GM19463 (cell line): Measurements from ENCODE around the gene CSTPP1.
"Not testable (repeated sequence)": the region's sequence is repeated elsewhere in the genome, so short reads cannot be mapped to it uniquely, and the experiment has no call there.

Experiments
- ATAC-seq: cut with Tn5 transposase; IDR thresholded peaks from one replicate; pipeline ENCODE4 v1.9.1; 2021; ENCODE audit warnings: mild to moderate bottlenecking, moderate library complexity; ENCODE audit not compliant: unreplicated experiment

Gene CSTPP1

DNA sequence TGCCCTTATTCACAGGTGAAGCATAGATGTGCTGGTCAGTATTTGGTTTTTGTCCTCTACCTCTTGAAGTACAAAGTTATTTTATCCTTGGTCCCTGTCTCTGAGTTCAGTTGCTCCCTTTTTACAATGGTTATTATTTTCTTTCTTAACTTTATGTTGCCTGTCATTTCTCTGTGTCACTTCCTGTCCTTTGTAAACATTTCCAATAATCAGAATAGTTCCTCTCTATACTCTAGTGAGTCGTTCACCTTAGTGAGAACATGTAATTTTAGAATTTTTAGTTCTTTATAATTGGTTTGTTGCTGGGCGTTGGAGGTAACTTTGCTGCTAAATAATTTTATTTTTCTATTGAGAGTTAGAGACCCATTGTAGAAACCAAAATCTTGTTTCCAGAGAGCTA is 16.0 kb downstream of the CSTPP1 start:
- no peak for ATAC-seq

DNA sequence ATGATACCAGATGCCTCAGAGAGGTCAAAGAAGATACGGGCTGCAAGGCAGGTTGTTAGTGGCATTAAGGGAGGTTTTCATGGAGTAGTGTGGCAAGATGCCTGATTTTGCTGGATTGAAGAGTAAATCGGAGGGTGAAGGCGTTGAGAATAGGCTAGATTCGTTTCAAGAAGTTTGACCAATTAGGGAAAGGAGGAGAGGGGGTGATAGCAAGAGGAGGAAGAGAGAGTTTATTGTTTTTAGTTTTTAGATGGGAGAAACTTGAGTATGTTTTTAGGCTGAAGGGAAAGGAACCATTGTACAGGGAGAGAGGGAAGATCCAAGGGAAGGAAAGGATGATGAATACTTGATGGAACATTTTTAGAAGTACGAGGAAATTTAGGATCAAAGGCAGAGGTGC is 16.5 kb downstream of the CSTPP1 start:
- ATAC-seq = no peak

DNA sequence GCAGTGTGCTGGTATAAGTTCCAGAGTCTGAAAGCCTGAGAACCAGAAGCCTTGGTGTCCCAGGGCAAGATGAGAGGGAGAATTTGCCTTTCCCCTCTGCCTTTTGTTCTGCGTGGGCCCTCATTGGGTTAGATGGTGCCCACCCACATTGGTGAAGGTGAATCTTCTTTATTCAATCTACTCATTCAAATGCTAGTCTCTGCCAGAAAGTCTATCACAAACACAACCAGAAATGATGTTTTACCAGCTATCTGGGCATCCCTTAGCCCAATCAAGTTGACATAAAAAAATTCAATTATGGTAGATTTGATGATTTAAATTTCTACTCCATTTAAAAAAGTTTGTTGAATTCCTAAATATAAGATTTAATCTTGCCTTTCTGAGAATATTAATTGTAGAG is 22.2 kb downstream of the CSTPP1 start:
- ATAC-seq = no peak

DNA sequence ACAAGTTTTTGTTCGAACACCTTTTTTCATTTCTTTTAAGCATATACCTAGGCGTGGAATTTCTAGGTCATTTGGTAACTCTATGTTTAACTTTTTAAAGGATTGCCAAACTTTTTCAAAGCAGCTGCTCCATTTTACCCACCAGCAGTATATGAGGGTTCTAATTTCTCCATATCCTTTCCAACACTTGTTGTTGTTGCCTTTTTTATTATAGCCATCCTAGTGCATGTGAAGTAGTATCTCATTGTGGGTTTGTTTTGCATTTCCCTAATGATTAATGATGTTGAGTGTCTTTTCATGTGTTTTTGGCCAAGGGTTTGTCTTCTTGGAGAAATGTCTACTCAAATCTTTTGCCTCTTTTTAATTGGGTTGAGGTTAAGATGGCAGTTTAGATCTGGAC is 24.5 kb downstream of the CSTPP1 start:
- ATAC-seq = no peak

DNA sequence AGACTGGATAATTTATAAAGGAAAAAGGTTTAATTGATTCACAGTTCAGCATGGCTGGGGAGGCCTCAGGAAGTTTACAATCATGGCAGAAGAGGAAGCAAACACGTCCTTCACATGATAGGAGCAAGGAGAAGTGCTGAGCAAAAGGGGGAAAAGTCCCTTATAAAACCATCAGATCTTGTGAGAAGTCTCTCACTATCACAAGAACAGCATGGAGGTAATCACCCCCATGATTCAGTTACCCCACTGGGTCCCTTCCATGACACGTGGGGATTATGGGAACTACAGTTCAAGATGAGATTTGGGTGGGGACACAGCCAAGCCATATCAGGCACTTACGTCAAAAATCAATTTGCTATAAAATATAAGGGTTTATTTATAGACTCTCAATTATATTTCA is 25.3 kb downstream of the CSTPP1 start:
- ATAC-seq = not testable (repeated sequence)

DNA sequence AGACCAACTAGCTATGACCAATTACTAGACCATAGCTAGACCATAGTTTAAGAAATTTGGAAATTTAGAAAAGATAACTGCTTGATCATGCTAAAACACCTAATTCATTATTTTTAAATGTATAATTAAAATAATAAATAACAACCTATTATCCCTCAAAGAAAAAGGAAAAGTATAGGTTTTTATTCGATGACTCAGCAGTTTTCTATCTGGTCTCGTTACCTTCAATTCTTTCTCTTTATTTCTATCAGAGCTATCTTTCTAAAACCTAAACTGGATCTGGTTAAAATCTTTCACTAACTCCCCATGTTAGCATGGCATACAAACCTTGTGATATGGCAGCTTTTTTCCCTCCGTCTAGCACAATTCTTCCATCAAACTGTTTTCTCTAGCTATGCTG is 27.3 kb downstream of the CSTPP1 start:
- no peak for ATAC-seq

DNA sequence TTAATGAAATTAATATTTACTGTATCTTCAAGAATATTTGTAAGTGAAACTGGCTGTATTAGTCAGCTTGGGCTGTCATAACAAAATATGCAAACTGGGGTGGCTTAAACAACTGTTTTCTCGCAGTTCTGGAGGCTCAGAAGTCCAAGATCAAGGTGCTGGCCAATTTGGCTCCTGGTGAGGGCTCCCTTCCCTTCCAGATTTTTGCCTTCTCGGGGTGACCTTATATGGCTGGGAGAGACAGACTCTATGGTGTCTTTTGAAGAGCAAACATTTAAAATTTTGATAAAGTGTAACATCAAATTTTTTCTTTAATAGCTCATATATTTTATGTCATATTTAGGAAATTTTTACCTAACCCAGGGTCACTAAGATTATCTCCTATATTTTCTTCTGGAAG is 30.2 kb downstream of the CSTPP1 start:
- no peak for ATAC-seq

DNA sequence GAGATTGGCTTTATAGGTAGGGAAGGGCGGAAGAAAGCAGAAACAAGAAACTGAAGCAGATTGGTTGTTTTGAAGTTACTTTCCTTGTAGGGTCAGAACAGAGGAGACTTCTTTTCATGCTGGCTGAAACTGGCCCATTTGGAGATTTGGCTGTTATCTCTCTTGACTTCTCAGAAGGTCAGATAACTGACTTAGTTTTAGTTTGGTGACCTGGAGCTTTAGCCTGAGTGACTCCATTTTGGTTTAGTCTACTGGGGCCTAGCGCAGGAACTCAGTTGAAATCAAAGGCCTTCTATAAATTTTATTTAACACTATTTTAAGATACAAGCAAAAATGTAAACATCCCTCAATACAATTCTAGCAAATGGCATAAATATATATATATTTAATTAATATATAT is 31.4 kb downstream of the CSTPP1 start:
- no peak for ATAC-seq

DNA sequence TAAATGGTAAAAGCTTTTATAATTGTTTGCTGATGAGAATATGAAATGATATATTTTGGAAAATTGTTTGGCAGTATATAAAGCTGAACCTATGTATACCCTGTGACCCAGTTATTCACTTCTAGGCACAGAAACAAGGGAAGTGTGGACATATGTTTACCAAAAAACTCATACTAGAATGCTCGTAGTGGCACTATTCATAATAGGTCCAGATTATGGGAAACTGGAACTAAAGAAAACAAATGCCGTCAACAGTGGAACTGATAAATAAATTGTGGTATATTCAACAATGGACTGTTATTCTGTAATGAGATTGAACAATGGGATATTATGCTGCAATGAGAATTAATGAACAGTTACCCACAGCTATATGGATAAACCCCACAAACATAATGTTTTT is 32.8 kb downstream of the CSTPP1 start:
- ATAC-seq = no peak

DNA sequence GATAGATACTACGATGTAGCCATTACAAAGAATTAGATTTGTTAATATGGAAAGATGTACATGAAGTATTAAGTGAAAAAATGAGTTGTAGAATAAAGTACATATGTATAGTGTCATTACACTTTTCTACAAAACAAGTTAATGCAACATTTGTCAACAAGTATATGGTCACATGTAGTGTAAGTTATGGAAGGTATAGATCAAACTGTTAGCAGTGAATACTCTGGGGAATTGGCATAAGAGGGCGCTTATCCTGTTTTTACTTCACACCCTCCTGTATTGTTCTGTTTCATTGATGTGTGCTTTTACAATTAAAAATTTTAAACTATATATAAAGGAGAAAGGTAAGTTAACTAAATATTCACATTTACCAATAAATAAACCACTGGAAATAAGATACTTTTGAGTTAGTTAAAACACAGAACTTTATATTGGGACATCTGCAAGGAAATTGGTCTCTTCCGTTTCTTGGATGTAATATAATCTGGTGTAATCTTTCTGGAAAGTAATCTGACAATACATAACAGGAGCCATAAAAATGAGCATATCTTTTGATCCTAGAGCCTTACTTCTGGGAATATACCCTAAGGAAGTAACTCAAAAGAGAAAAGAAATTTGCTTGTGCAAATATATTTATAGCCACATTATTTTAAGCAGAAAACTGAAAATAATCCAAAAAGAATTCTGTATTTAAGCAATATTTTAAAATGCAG is 34.5 kb downstream of the CSTPP1 start:
- ATAC-seq = no peak

DNA sequence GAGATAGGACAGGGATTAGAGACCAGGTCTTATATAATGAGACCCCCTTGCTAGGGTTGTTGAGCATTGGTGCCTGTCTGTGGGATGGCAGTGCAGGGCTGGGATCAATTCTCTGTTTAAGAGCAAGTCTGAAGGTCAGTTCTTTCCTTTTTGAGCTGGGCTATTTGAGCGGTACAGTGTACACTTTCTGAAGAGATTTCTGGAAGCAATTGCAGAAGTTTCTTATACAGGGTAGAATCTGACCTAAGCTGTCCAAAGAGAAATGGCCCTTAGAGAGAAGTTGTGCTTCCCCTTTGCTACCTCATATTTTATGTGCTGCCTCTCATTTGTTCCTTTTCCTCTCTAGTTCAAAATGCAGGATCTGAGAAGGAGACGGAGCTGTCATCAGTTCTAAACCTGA is 35.8 kb downstream of the CSTPP1 start:
- no peak for ATAC-seq

DNA sequence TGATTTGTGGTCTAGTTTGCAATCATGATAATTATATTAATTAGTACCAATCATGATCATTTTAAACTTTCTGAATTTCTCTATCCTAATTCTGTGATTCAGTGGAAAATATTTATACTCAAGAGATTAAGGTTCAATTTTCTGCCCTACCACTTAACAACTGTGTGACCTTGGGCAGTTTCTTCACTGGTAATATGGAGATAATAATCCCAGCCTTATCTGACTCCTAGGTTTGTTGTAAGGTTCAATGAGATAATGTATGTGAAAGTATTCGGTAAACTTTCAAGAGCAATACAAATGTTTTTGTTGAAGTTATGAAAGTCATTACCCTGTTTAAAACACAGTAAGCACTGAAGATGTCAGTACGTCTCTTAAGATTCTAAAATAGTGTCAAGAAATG is 36.3 kb downstream of the CSTPP1 start:
- ATAC-seq = no peak

DNA sequence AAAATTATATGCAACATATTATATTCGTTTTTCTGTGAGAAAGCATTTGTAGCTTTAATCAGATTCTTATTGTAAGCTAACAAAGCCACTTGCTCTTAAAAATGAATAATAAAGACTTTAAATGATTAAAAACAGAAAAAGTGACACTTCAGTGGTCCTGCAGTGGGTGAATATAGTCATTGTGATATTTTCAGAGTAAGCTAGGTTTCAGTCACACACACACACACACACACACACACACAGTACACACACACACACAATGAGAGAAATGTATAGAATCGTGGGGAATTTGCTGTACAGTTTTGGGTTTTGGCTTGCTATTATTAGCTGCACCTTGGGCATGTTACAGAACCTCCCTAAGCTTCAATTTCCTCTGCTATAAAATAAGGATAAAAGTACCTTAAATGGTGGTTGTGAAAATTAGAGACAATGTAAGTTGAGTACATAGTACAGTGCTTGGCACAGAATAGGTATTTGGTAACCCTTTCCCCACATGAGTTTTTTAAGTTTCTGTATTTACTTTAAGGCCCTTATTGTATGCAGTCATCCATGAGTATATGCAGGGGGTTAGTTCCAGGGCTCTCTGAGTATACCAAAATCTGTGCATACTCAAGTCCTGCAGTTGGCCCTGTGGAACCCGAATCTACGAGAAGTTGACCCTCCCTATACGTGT is 39.8 kb downstream of the CSTPP1 start:
- ATAC-seq = no peak

DNA sequence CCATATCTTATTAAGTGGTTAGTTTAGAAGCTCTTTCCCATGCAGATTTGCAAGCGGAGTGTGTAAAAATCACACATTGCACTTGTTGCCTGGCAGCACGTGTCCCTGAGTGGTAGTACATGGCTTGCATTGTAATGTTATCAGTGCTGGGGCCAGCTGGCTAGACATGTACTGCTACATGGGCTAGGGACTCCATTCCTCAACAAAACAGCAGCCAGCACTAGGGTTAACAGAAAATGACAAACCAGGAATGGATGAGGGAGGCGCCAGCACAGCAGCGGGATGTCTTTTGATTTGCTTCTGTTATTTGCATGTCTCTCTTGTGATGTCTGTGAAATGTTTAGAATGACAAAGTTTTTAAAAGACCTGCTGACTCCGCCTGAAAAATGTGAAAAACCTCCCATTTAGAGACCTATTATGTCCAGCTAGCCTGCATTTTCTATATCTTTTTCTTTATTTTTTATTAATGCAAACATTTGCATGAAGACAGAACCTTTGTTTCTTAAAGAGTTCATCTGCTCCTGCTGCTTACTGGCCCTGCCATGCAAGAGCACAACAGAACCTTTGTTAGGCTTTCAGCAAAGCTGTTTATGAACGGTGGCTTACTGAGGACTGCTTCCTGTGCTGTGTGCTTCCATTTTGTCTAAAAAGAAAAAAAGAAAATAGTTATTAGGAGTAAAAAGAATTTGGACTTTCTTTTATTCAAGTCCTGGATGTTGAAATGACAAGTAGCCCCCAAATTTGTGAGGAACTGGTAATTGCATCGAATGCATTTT is 40.7 kb downstream of the CSTPP1 start:
- ATAC-seq = no peak

DNA sequence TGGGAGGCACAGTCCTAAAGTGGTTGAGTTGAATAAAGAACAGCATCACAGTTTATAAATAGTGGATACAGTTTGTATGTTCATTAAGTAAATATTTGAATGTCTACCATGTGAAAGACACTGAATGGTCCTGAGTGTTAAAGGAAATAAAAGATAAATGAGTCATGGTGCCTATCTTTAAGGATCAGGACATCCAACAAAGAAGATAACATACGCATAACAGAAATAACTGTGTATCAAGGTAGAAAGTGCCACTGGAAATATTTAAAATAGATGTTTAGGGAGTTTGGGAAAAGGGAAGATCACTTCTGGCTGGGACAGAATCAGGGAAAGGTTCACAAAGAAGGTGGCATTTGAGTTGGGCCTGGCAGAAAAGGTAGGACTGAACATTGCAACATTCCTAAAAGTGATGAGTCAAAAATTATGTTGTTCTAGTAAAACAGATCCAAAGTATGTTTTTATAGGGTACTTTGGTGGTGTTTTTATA is 41.5 kb downstream of the CSTPP1 start:
- ATAC-seq = no peak

DNA sequence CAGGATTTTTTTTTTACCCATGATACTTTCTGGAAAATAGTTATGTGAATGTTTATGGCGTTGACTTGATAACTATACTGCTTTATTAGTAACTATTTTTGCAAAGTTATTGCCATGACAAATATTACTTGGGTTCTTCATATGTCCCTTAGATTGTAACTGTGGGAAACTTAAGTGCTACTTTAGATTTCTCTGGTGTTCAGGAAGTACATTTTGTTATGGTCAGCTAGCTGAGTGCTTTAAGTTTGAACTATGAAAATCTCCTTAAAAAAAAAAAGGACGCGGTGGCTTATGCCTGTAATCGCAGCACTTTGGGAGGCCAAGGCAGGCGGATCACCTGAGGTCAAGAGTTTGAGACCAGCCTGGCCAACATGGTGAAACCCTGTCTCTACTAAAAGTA is 42.8 kb downstream of the CSTPP1 start:
- no peak for ATAC-seq

DNA sequence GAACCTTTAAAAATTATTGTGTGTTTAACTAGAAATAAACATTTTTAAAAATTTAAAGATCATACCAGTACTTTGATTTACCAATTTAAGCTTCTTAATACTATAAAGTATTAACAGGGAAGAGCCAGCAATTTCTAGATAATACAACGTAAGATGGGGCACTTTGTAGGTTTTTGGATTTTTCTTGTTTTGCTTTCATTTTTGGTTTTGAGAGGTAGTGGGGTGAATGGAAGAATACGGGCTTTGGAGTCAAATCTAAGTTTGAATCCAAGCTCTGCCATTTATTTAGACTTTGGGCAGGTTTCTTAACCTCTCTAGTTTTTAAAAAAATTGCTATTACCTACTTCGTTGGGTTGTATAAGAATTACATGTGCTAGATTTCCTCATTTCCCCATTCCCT is 44.9 kb downstream of the CSTPP1 start:
- ATAC-seq = no peak

DNA sequence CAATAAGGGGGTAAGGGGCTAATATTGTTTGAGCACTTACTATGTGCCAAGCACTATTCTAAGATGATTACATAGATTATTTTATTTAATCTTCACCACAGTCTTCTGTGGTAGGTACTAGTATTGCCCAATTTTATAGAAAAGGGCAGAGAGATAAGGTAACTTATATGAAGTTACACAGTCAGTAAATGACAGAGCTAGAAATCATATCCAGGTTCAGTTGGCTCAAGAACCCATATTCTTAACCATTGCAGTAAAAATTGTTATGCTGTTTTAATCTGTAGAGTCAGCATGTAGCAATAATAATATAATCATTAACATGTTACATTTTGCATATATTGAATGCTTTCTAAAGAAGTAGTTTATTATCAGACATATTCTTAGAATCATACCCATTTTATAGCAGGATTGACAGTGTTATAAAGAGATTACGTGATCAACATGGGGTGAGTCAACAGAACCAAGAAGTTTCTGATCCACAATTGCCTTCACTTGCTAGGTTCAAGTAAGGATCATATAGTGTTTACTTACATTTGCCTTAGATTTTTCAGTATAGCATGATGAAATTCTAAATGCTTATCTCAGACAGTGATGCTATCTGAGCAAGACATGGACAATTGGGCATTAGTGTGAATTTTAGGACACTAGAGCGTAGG is 46.4 kb downstream of the CSTPP1 start:
- ATAC-seq = no peak

DNA sequence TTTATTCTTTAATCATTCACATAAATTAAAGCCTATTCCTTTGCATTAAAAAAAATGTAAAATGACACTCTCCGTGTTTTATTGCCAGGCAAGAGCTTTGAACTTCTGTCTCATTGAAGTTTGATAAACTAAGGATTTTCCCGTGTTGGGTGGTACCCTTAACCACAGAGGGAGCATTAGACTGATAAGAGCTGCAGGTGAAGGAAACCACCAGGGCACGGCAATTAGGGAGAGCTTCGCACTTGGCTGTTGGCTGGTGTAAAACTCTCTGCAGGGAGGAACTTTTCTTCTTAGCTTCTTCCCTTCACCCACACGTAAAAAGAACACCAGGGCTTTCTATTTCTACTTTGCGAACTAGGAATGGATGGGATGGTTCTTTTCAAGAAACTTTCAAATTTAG is 47.0 kb downstream of the CSTPP1 start:
- ATAC-seq = no peak

DNA sequence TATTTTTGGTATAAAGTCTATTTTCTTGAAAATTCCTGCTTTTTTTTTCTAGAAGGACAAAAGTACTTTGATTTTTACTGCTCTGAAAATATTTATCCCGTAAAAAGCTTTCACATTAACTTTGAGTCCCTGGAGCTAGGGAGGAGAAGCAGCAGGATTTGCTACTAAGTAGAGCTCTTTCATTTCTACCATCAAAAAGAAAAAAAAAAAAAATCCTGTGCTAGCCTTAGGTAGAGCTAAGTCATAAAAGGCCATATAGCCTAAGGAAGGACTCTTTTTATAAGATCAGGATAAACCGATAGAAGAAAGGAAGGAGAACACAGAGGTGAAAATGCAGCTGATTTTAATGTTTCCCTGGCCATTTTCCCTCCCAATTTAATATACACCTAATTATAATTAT is 48.0 kb downstream of the CSTPP1 start:
- ATAC-seq = no peak

DNA sequence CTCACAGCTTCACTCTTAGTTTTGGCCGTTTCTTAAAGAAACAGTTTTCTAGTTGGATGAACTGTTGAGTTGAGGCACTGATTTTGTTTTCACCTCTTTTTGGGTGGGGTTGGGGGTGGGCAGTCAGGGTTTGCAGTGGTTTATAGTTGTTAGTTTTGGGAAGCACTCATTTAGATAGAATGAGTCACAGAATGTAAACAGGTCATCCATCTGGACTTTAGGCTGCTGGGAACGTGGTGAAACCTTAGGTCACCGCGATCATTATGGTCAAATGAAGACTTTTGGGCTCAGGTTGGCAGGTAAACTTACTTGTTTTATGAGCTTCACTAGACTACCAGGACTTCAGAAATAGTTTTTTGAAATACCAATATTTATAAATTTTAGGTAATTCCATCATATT is 48.4 kb downstream of the CSTPP1 start:
- no peak for ATAC-seq
